ENCODE measurements around the gene PRORP. TPM values are rescaled to one million over a fixed set of nuclear protein-coding genes. Genes with fewer than 3 reads are reported as not detected.
A peak's percentile ranks its signal among the peaks of the same experiment; 100 is the strongest.

PRORP gene
- total and polyA plus RNA-seq, 9 of the 15 experiments (the other 6 are each of a cell fraction or from before 2014, with no cell fraction given), result 21.9 to 48.7 (median 36.5) TPM

DNA sequence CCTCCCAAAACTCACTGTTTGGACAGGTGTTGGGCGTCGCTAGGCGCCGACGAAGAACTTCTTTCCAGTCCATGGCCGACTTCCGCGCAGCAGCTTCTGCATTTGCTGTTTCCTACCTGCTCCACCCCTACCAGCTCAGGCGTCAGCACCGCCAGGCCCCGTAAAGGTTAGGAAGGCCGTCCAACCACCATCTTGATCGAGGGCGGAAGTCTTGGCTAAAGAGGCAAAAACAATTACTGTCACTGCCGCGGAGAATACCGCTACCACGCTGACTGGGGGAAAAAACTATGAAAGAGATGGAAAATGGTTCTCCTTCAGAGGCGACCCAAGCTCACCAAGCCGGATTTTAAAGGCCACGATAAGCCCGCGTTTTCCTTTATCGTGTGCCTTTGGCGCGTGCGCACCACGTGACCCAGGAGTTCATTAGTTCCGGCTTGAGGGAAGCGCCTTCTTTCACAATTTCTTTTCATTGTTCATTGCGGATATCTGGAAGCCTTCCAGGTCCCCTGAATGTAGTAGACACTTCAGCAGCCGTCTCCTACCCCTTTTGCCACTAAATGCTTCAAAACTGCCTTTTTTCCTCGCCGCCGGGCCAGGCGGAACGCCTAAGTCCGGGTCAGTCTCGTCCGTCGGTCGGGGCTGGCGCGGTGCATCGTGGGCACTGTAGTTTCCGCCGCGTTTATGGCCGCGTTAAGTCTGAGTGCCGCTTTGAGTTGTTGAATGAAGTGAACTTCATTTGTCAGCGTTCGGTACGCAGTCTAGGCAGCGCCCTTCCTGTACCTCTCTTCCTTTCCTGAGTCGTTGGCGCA lies at the start of gene PRORP, which contains the start of gene PPP2R3C (continued):
- TF ChIP-seq RUNX1 (IDR thresholded peaks at IDR 0.05; ENCODE audit: low read depth), result no peak
- TF ChIP-seq PTTG1 (tag; IDR thresholded peaks at IDR 0.05; ENCODE audit: low read depth), result no peak
- TF ChIP-seq CSDE1 (IDR thresholded peaks at IDR 0.05), result no peak

DNA sequence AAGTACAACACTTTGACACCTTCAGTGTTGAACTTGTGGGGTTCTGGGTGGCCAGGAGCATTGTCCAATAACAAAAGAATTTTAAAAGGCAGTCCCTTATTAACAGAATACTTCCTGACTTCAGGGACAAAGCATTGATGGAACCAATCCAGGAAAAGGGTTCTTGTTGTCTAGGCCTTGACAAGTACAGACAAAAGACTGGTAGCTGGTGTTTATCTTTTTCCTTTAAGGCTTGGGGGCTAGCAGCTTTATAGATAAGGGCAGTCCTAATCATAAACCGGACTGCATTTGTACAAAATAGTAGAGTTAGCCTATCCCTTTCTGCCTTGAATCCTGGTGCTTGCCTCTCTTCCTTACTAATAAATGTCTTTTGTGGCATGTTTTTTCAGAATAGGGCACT lies 48.9 kb upstream of the PRORP start:
- ATAC-seq, result no peak

More for the DNA sequence above, 48.9 kb upstream of the PRORP start:
- Histone ChIP-seq H3K9ac (ENCODE audit: insufficient read depth in 1 of 2, low read depth in 2 of 2, low read length in 2 of 2) (no peak overlapping the region), H3K27me3 (ENCODE audit: control insufficient read depth in 2 of 2, insufficient read depth in 2 of 2, low read length in 2 of 2) (no peaks in the 10 kb centered on the region), H2AFZ (ENCODE audit: low read depth, low read length) (no peak overlapping the region), H3K4me2 (ENCODE audit: insufficient read depth, low read length) (no peak overlapping the region), H3K9me1 (ENCODE audit: control insufficient read depth, insufficient read depth, low read length) (no peaks in the 10 kb centered on the region), H3K9me3 (replicated peaks; ENCODE audit: control insufficient read depth, insufficient read depth, low read depth, low read length) (no peaks in the 10 kb centered on the region), H3K4me1 (replicated peaks in 1 of 2; ENCODE audit: control insufficient read depth in 2 of 2, insufficient read depth in 2 of 2, low read length in 2 of 2) (no peaks in the 10 kb centered on the region; a peak in 1 of 5 replicates), H3K79me2 (ENCODE audit: control insufficient read depth, insufficient read depth, low read length) (no peaks in the 10 kb centered on the region), H3K36me3 (ENCODE audit: control insufficient read depth, insufficient read depth, low read length) (peaks cover 16% of the 10 kb centered on the region; the same call in 1 of the 3 replicates), H3K4me3 (no peak overlapping the region), H3K27ac (ENCODE audit: extremely low read depth, low read depth, low read length) (no peak overlapping the region), H4K20me1 (replicated peaks; ENCODE audit: control insufficient read depth, insufficient read depth, low read length) (no peaks in the 10 kb centered on the region)
- 0% methylated on average over 1 of the region's 1 CpG for WGBS (ENCODE audit: insufficient coverage, low coverage, missing lambda C conversion rate)
- DNase-seq (ENCODE audit: extremely low read depth in 1 of 4, low spot score in 3 of 4), result peak in 1 of 4 experiments; percentile 1
- no TSS peak for BruUV-seq (replicated peaks)
- in situ Hi-C loops (cut with MboI), result no loop called here
- FAIRE-seq, result no peak
- TF ChIP-seq SP2 (IDR thresholded peaks at IDR 0.05; ENCODE audit: extremely low read depth, low read depth, low read length, poor library complexity, severe bottlenecking) (no peak), NFE2 (IDR thresholded peaks at IDR 0.05; ENCODE audit: low read depth) (no peak), TCF7 (IDR thresholded peaks at IDR 0.05; ENCODE audit: borderline replicate concordance) (no peak), TAF1 (IDR thresholded peaks at IDR 0.05; ENCODE audit: control insufficient read depth, extremely low read depth, insufficient read depth, low read length, severe bottlenecking) (no peak), ZNF174 (CRISPR knock-in tag; IDR thresholded peaks at IDR 0.05) (no peak), NFATC3 (IDR thresholded peaks at IDR 0.05) (no peak)
- TF ChIP-seq, protein P1, sequence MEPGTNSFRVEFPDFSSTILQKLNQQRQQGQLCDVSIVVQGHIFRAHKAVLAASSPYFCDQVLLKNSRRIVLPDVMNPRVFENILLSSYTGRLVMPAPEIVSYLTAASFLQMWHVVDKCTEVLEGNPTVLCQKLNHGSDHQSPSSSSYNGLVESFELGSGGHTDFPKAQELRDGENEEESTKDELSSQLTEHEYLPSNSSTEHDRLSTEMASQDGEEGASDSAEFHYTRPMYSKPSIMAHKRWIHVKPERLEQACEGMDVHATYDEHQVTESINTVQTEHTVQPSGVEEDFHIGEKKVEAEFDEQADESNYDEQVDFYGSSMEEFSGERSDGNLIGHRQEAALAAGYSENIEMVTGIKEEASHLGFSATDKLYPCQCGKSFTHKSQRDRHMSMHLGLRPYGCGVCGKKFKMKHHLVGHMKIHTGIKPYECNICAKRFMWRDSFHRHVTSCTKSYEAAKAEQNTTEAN (CRISPR knock-in tag; IDR thresholded peaks at IDR 0.05), result no peak
- TF ChIP-seq, protein P2, sequence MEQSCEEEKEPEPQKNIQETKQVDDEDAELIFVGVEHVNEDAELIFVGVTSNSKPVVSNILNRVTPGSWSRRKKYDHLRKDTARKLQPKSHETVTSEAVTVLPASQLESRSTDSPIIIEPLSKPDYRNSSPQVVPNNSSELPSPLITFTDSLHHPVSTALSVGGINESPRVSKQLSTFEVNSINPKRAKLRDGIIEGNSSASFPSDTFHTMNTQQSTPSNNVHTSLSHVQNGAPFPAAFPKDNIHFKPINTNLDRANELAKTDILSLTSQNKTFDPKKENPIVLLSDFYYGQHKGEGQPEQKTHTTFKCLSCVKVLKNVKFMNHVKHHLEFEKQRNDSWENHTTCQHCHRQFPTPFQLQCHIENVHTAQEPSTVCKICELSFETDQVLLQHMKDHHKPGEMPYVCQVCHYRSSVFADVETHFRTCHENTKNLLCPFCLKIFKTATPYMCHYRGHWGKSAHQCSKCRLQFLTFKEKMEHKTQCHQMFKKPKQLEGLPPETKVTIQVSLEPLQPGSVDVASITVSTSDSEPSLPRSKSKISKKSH (CRISPR knock-in tag; IDR thresholded peaks at IDR 0.05), result no peak
- TF ChIP-seq, protein P3, sequence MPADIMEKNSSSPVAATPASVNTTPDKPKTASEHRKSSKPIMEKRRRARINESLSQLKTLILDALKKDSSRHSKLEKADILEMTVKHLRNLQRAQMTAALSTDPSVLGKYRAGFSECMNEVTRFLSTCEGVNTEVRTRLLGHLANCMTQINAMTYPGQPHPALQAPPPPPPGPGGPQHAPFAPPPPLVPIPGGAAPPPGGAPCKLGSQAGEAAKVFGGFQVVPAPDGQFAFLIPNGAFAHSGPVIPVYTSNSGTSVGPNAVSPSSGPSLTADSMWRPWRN (IDR thresholded peaks at IDR 0.05; ENCODE audit: low read depth), result no peak
- POLR2A ChIA-PET, result no interaction called here
- intact Hi-C loops (cut with micrococcal nuclease), result no loop called here
- CTCF ChIA-PET (ENCODE audit: low intra/inter-chr PET ratio), result no interaction called here
